ENCODE data around the gene GRIK1.

GRCh38 chr21:29680273-29680672 lies 259.5 kb downstream of the GRIK1 start:
- TF ChIP-seq POLR2A (IDR thresholded peaks at IDR 0.05) = no peak
- TF ChIP-seq EP300 (IDR thresholded peaks at IDR 0.05) = no peak

All from suprapubic skin (tissue), 2 donors.